Naive B cell (primary cell): Measurements from ENCODE around the gene KRT26. TPM values are rescaled to one million over a fixed set of nuclear protein-coding genes. Genes with fewer than 3 reads are reported as not detected.

ENCODE experiments used
- polyA plus RNA-seq, 6 donors: library from polyadenylated mRNA; unstranded; fragments of 300-500 nt; fragmentation: Illumina TruSeq; gene quantifications; one replicate each; pipeline ENCODE4 v1.2.3, GENCODE V29; 2021; ENCODE audit warnings: low read depth in 6 of 6

The KRT26 gene
- polyA plus RNA-seq, 6 donors from 2014 or later: not detected

Other genes with a start within 250 kb of the KRT26 start
- gene CCR7, start 206.7 kb downstream of the KRT26 start, polyA plus RNA-seq: 100 to 1,000 TPM; 442 to 802 (median 622) TPM
- gene SMARCE1, start 124.4 kb downstream of the KRT26 start, polyA plus RNA-seq: 100 to 1,000 TPM; 211 to 267 (median 255) TPM
- not detected for gene KRT222, start 107.0 kb downstream of the KRT26 start, polyA plus RNA-seq
- gene KRT24, start 68.4 kb downstream of the KRT26 start, polyA plus RNA-seq: not detected
- not detected for gene KRT25, start 16.9 kb downstream of the KRT26 start, polyA plus RNA-seq
- gene KRT27, start 10.3 kb upstream of the KRT26 start, polyA plus RNA-seq: under 1 TPM in 1 of 6 donors, not detected in 5; 0.53 TPM
- not detected for gene KRT28, start 27.8 kb upstream of the KRT26 start, polyA plus RNA-seq
- 100 to 1,000 TPM; 194 to 275 (median 232) TPM for gene KRT10, start 50.4 kb upstream of the KRT26 start, polyA plus RNA-seq
- gene KRT12, start 95.0 kb upstream of the KRT26 start, polyA plus RNA-seq: not detected
- not detected for gene KRT20, start 113.0 kb upstream of the KRT26 start, polyA plus RNA-seq
- gene KRT23, start 165.4 kb upstream of the KRT26 start, polyA plus RNA-seq: under 1 TPM in 1 of 6 donors, not detected in 5; 0.19 TPM
- gene KRT39, start 194.7 kb upstream of the KRT26 start, polyA plus RNA-seq: not detected
- gene KRT40, start 212.1 kb upstream of the KRT26 start, polyA plus RNA-seq: not detected
- gene KRTAP3-3, start 222.0 kb upstream of the KRT26 start, polyA plus RNA-seq: not detected
- gene KRTAP3-2, start 227.7 kb upstream of the KRT26 start, polyA plus RNA-seq: not detected
- gene KRTAP3-1, start 236.9 kb upstream of the KRT26 start, polyA plus RNA-seq: not detected